ENCODE results near the gene SDCCAG8. TPM values are rescaled to one million over a fixed set of nuclear protein-coding genes. Genes with fewer than 3 reads are reported as not detected.
"Not testable (repeated sequence)": the region's sequence is repeated elsewhere in the genome, so short reads cannot be mapped to it uniquely, and the experiment has no call there.

SDCCAG8 gene
- total RNA-seq, 1 experiment from 2014 or later, result 17.2 TPM

- H3K4me3 ChIP-seq, result no peak overlapping the region
- H3K9me3 ChIP-seq (replicated peaks), result no peaks in the 10 kb centered on the region
- H3K36me3 ChIP-seq, result peaks cover 16% of the 10 kb centered on the region
- no peak overlapping the region for H3K27ac ChIP-seq
- no peaks in the 10 kb centered on the region for H3K4me1 ChIP-seq (replicated peaks)
- no peak for DNase-seq (ENCODE audit: low read depth in 1 of 2, low spot score in 2 of 2)
- H3K27me3 ChIP-seq (replicated peaks), result no peaks in the 10 kb centered on the region
Measured at GRCh38 chr1:243312952-243313634, 57.3 kb downstream of the SDCCAG8 start.

GRCh38 chr1:243313635-243314536 is 58.0 kb downstream of the SDCCAG8 start:
- no peak overlapping the region for H3K4me3 ChIP-seq

GRCh38 chr1:243315455-243315854 is 59.6 kb downstream of the SDCCAG8 start:
- no peak for DNase-seq (ENCODE audit: low read depth in 1 of 2, low spot score in 2 of 2)
- no peaks in the 10 kb centered on the region for H3K4me1 ChIP-seq (replicated peaks)
- no peak overlapping the region for H3K4me3 ChIP-seq
- H3K9me3 ChIP-seq (replicated peaks), result no peaks in the 10 kb centered on the region
- peaks cover 11% of the 10 kb centered on the region; the same call in 1 of the 2 replicates for H3K36me3 ChIP-seq
- H3K27ac ChIP-seq, result no peak overlapping the region
- no peaks in the 10 kb centered on the region for H3K27me3 ChIP-seq (replicated peaks)

More at GRCh38 chr1:243313635-243314536, 58.0 kb downstream of the SDCCAG8 start:
- no peak overlapping the region for H3K27ac ChIP-seq
- H3K9me3 ChIP-seq (replicated peaks), result no peaks in the 10 kb centered on the region
- no peak for DNase-seq (ENCODE audit: low read depth in 1 of 2, low spot score in 2 of 2)
- H3K4me1 ChIP-seq (replicated peaks), result no peaks in the 10 kb centered on the region
- H3K27me3 ChIP-seq (replicated peaks), result no peaks in the 10 kb centered on the region
- H3K36me3 ChIP-seq, result peaks cover 14% of the 10 kb centered on the region

GRCh38 chr1:243315893-243316292 is 60.1 kb downstream of the SDCCAG8 start:
- H3K36me3 ChIP-seq, result peaks cover 11% of the 10 kb centered on the region; the same call in 1 of the 2 replicates
- no peak overlapping the region for H3K27ac ChIP-seq
- no peak overlapping the region for H3K4me3 ChIP-seq
- no peak for DNase-seq (ENCODE audit: low read depth in 1 of 2, low spot score in 2 of 2)
- no peaks in the 10 kb centered on the region for H3K27me3 ChIP-seq (replicated peaks)
- no peaks in the 10 kb centered on the region for H3K9me3 ChIP-seq (replicated peaks)
- H3K4me1 ChIP-seq (replicated peaks), result no peaks in the 10 kb centered on the region

GRCh38 chr1:243316366-243316989 is 60.6 kb downstream of the SDCCAG8 start:
- no peaks in the 10 kb centered on the region for H3K9me3 ChIP-seq (replicated peaks)
- H3K4me3 ChIP-seq, result no peak overlapping the region
- no peaks in the 10 kb centered on the region for H3K27me3 ChIP-seq (replicated peaks)
- peaks cover 11% of the 10 kb centered on the region; the same call in 1 of the 2 replicates for H3K36me3 ChIP-seq
- H3K4me1 ChIP-seq (replicated peaks), result no peaks in the 10 kb centered on the region
- no peak overlapping the region for H3K27ac ChIP-seq
- no peak for DNase-seq (ENCODE audit: low read depth in 1 of 2, low spot score in 2 of 2)

- no peak overlapping the region for H3K27ac ChIP-seq
- H3K9me3 ChIP-seq (replicated peaks), result no peaks in the 10 kb centered on the region
- no peak for DNase-seq (ENCODE audit: low read depth in 1 of 2, low spot score in 2 of 2)
- no peaks in the 10 kb centered on the region for H3K27me3 ChIP-seq (replicated peaks)
- H3K4me3 ChIP-seq, result no peak overlapping the region
- peaks cover 11% of the 10 kb centered on the region; the same call in 1 of the 2 replicates for H3K36me3 ChIP-seq
- H3K4me1 ChIP-seq (replicated peaks), result no peaks in the 10 kb centered on the region
Measured at GRCh38 chr1:243320224-243320623, 64.4 kb downstream of the SDCCAG8 start.

- H3K9me3 ChIP-seq (replicated peaks), result no peaks in the 10 kb centered on the region
- H3K27ac ChIP-seq, result no peak overlapping the region
- DNase-seq (ENCODE audit: low read depth in 1 of 2, low spot score in 2 of 2), result no peak
- H3K27me3 ChIP-seq (replicated peaks), result no peaks in the 10 kb centered on the region
- no peaks in the 10 kb centered on the region for H3K4me1 ChIP-seq (replicated peaks)
- no peak overlapping the region for H3K4me3 ChIP-seq
- peaks cover 11% of the 10 kb centered on the region; the same call in 1 of the 2 replicates for H3K36me3 ChIP-seq
Measured at GRCh38 chr1:243322326-243322725, 66.5 kb downstream of the SDCCAG8 start.

GRCh38 chr1:243323491-243323890 is 67.7 kb downstream of the SDCCAG8 start:
- Histone ChIP-seq H3K4me1 (replicated peaks) (no peaks in the 10 kb centered on the region), H3K9me3 (replicated peaks) (no peaks in the 10 kb centered on the region), H3K27ac (no peak overlapping the region), H3K36me3 (peaks cover 2% of the 10 kb centered on the region; the same call in 1 of the 2 replicates), H3K27me3 (replicated peaks) (no peaks in the 10 kb centered on the region), H3K4me3 (no peak overlapping the region)
- no peak for DNase-seq (ENCODE audit: low read depth in 1 of 2, low spot score in 2 of 2)

- peak in 1 of 2 experiments; percentile 69 for DNase-seq (ENCODE audit: low read depth in 1 of 2, low spot score in 2 of 2)
- H3K36me3 ChIP-seq, result no peaks in the 10 kb centered on the region
- no peak overlapping the region for H3K4me3 ChIP-seq
Measured at GRCh38 chr1:243325305-243325890, 69.6 kb downstream of the SDCCAG8 start.

GRCh38 chr1:243332440-243332839 is 76.6 kb downstream of the SDCCAG8 start:
- no peaks in the 10 kb centered on the region for H3K27me3 ChIP-seq (replicated peaks)
- no peaks in the 10 kb centered on the region for H3K9me3 ChIP-seq (replicated peaks)
- H3K27ac ChIP-seq, result no peak overlapping the region
- no peak for DNase-seq (ENCODE audit: low read depth in 1 of 2, low spot score in 2 of 2)
- H3K36me3 ChIP-seq, result peaks cover 12% of the 10 kb centered on the region
- no peaks in the 10 kb centered on the region for H3K4me1 ChIP-seq (replicated peaks)
- H3K4me3 ChIP-seq, result no peak overlapping the region

More at GRCh38 chr1:243325305-243325890, 69.6 kb downstream of the SDCCAG8 start:
- H3K27me3 ChIP-seq (replicated peaks), result no peaks in the 10 kb centered on the region
- H3K9me3 ChIP-seq (replicated peaks), result no peaks in the 10 kb centered on the region
- H3K4me1 ChIP-seq (replicated peaks), result no peaks in the 10 kb centered on the region
- no peak overlapping the region for H3K27ac ChIP-seq

GRCh38 chr1:243335292-243335691 is 79.5 kb downstream of the SDCCAG8 start:
- no peak for DNase-seq (ENCODE audit: low read depth in 1 of 2, low spot score in 2 of 2)
- Histone ChIP-seq H3K27me3 (replicated peaks) (no peaks in the 10 kb centered on the region), H3K36me3 (peaks cover 12% of the 10 kb centered on the region), H3K9me3 (replicated peaks) (no peaks in the 10 kb centered on the region), H3K27ac (no peak overlapping the region), H3K4me3 (no peak overlapping the region), H3K4me1 (replicated peaks) (no peaks in the 10 kb centered on the region)

GRCh38 chr1:243336163-243336562 is 80.3 kb downstream of the SDCCAG8 start:
- no peak for DNase-seq (ENCODE audit: low read depth in 1 of 2, low spot score in 2 of 2)
- Histone ChIP-seq H3K27ac (no peak overlapping the region), H3K9me3 (replicated peaks) (no peaks in the 10 kb centered on the region), H3K4me3 (no peak overlapping the region), H3K27me3 (replicated peaks) (no peaks in the 10 kb centered on the region), H3K4me1 (replicated peaks) (no peaks in the 10 kb centered on the region), H3K36me3 (peaks cover 9% of the 10 kb centered on the region)

GRCh38 chr1:243338848-243339247 is 83.0 kb downstream of the SDCCAG8 start:
- not testable (repeated sequence) for H3K36me3 ChIP-seq; H3K4me3 ChIP-seq; H3K4me1 ChIP-seq (replicated peaks); H3K9me3 ChIP-seq (replicated peaks); DNase-seq (ENCODE audit: low read depth in 1 of 2, low spot score in 2 of 2); H3K27me3 ChIP-seq (replicated peaks); H3K27ac ChIP-seq

All from SJSA1 (cell line).